CD4-positive, alpha-beta T cell treated with Interleukin-15 for 4 hours (primary cell): Measurements from ENCODE around the gene SRGAP2B.
"Not testable (repeated sequence)": the region's sequence is repeated elsewhere in the genome, so short reads cannot be mapped to it uniquely, and the experiment has no call there.

ENCODE experiments used
- DNase-seq: peaks from one replicate; pipeline ENCODE4 v3.0.0-alpha.2; 2020; ENCODE audit warnings: low spot score

The SRGAP2B gene

DNA sequence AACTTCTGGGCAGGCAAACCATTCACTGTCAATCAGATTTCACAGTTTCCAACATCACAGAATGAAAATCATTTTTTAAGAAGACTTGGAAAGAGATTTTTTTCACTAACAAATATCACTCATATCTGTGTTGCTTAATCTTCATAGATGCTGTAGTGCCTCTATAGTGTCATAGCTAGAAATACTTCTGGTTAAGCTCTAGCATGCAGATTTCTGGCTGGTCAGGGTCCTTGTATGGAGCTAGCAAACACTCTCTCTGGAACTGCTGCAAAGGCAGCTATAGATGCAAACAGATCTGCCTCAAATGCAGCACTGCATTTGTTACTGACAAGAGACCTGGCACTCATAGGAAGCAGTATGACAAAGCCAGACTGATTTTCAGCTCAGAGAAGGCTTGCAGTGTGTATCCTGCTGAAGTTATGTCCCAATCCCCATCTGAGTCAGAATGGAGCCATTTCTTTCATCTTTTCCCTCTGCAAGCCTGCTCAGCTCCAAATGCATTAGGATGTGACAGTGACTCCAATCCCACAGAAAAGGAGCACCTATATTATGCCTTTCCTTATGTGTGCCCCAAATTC, 99.2 kb downstream of the SRGAP2B start:
- not testable (repeated sequence) for DNase-seq

DNA sequence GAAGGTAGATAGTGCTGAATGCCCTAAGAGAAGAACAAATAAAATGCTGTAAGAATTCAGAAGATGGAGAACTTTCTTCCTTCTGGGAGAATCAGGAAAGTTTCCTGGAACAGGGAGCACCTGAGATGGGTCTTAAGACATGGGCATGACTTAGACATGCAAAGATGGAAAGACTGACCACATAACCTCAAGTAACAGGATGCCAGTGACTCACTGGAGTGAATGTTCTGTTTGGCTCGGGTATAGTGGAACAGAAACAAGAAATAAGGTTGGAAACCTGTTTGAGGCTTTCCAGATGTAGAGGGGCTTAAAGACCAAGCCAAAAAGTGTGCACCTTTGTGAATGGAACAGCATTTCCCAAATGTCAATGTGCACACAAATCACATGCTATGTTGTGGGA, 102.2 kb downstream of the SRGAP2B start:
- not testable (repeated sequence) for DNase-seq

- DNase-seq = not testable (repeated sequence)
Measured at GRCh38 chr1:144990611-144991010, 104.5 kb downstream of the SRGAP2B start.

DNA sequence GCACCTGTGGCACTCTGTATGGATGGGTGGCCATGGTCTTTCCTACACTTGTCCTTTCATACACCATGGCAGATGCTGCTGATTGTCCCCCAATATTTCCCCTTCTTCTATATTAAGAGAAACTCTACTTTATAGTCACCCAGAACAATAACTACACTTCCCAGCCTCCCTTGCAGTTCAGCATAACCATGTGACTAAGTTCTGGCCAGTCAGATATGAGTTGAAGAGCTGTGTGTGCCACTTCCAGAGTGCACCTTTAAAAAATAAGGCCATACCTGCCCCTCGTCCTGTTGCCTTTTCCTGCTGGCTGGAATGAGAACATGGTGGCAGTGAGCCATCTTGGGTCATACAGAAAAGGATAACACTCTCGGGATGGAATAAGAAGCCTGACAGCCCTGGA, 108.0 kb downstream of the SRGAP2B start:
- not testable (repeated sequence) for DNase-seq

- not testable (repeated sequence) for DNase-seq
Measured at GRCh38 chr1:144986171-144986860, 108.8 kb downstream of the SRGAP2B start.

DNA sequence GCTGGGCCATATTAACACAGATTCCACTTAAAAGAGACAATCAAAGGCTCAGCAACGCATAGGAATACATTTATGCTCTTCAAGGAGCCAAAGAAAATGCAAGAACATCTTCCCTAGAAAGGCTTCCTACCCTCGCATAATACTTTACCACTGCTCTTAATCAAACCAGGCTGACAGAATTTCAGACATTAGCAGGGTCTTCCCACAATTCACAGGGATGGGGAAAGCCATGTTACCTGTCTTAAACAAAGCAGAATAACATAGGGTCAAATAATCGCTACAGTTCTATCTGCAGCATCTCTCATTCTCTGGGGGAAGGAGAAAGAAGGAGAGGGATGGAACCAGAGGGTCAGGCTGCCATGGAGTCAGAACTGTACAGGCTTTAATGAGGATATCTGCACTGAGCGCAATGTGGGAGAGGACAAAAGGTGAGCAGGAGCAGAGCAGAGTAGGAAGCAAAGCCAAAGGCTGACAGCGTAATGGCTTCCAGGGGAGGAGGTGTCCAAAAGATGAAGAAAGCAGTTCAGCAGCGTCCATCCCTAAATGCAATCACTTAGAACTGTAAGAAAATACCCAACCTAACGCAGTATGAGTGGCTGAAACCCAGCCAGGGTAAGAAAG, 109.5 kb downstream of the SRGAP2B start:
- DNase-seq = not testable (repeated sequence)

DNA sequence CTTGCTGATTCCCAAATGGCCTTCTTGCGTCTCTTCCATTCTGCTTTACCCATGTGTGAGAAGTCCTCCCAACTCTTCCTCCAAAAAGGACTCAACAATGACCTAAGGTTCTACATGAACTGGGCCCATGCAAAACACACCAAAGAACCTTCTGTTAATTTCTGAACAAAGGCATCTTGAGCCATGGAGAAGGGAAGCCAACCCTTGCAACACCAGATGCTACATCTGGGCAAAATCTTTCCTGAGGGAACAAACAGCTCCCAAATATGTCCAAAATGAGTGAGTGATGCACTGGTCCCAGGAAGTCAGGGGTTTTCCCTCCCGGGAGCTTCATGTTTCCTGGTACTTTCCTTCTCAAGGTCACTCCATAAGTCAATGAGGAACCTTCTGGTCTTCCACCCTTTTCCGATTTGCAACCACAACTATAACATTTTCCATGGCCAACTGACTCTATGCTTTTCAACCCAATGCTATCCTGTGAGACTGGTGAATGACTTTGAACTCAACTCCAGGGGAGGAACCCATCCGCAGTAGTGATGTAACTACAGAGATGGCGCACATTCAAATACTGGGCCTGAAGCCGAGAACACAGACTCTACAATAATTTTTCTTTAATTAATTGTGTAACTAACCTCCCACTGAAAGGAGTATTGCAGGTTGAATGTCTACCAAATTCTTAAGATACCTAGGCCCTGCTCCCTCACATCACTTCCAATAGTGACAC, 112.2 kb downstream of the SRGAP2B start:
- DNase-seq = not testable (repeated sequence)

GRCh38 chr1:144981157-144981556, 114.0 kb downstream of the SRGAP2B start:
- not testable (repeated sequence) for DNase-seq

DNA sequence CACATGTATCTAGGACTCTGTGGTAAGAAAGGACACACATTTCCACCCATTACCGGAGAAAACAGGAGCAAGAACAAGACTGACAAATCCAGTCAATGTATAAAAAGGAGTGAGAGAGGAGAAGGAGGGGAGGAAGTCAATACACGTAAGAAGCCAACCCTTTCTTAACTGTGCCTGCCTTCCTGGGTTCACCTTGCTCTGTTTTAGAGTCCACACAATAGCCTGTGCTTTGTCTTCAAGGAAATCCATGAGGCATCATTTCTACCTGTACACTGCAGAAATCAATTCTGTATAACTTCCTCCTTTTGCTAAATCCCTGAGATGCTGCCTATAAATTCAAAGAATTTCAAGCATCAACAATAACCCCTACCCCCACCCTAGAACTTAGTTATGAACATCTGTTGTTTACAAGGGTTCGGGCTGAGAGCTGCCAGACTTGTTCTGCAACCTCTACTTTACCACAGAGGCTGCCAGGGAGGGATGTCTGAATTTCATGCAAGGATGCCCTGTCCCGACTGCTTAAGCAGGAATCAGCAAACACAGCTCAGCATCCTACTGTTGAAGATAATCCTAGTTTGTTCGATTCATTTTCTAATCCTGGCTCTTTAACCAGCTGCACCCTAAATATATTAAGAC, 115.0 kb downstream of the SRGAP2B start:
- DNase-seq = not testable (repeated sequence)

- not testable (repeated sequence) for DNase-seq
Measured at GRCh38 chr1:144977856-144978255, 117.3 kb downstream of the SRGAP2B start.

DNA sequence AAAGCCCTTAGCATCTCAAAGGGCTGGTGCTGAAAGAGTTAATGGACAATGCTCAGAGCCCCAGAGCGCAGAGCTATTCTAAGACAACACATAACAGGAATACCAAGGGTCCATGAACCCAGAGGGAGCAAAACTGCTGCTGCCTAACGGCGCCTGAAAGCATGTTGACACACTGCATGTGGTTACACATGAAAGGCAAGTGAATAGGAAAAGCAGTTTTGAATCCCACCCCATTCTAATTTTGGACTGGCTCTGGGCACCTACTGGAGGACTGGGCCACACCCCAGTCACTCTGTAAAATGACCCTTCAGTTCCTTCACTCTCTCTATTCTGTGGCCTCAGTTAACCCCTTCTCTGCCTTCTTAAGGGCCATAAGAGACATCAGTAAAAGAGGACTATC, 123.2 kb downstream of the SRGAP2B start:
- DNase-seq = not testable (repeated sequence)

- DNase-seq = not testable (repeated sequence)
Measured at GRCh38 chr1:144966488-144966887, 128.6 kb downstream of the SRGAP2B start.

- DNase-seq = not testable (repeated sequence)
Measured at GRCh38 chr1:144964765-144965164, 130.4 kb downstream of the SRGAP2B start.

- not testable (repeated sequence) for DNase-seq
Measured at GRCh38 chr1:144964186-144964585, 130.9 kb downstream of the SRGAP2B start.

DNA sequence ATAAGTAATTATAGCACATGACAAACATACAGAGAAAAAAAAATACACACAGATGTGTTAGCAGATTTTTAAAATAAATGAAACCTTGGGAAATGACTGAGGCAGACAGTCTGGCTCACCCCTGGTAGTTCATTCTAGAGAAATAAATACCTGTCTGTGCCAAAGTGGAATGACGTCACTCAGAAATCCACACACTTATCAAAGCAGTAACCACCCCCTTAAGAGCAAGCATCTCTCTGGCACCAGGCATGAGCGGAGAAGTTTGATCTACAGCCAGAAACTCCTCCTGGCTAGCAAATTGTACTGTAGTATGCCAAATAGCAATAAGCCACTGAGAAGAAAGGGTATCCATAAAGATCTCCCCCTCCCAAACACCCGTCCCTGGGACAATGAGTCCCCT, 131.6 kb downstream of the SRGAP2B start:
- not testable (repeated sequence) for DNase-seq

DNA sequence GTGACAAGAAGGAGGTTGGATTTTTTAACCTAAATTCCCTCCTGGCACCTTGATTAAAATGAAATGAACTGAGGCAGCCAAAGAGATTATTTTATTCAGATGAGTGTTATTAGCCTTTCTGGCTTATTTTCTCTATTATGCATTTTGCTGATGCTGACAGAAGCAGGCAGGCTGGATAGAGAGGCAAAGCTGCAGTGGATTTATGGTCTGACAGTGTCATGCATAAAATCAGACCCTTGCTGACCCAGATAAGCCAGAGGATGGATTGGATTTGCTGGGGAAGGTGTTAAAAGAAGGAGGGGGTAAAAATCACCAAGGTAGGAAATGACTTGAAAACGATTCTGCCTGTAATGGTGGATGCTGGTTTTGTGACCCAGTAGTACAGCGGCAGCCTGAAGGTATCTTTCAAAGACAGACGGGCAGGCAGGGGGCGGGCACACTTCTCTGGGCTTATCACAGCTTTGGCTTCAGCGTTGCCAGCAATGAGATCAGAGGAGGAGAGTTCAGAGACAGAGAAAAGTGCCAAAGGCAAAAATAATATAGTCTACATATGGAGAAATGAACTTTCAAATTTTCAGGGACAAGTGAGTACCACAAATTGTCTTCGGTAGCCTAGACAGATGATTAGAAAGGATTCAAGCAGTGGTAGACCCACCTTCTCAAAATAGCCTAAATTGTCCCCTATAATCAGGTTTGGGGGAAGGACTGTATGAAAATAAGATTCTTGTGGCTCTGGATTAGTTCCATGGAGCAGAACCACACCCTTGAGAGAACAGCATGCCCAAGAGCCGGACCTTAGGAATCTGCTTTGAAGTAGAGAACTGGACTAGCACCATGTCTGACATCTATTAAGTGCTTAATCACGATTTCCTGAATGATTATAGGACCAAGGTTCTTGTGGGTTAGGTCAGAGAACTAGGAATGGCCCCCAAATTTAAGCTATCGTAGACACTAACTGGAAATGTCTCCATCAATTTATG, 133.2 kb downstream of the SRGAP2B start:
- DNase-seq = not testable (repeated sequence)

GRCh38 chr1:144960929-144961488, 134.1 kb downstream of the SRGAP2B start:
- DNase-seq = not testable (repeated sequence)

DNA sequence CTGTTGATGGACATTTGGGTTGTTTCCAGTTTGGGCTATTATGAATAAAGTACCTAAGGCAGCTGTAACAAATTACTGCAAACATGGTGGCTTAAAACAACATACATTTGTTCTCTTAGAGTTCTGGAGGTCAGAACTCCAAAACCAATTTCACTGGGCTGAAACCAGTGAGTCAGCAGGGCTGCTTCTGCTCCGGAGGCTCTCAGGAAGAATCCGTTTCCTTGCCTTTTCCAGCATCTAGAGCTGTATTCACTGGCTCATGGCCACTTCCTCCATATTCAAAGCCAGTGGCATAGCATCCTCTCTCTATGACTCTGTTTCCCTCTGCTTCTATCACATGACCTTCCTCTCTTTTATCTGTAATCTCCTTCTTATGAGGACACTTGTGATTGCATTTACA, 146.7 kb downstream of the SRGAP2B start:
- DNase-seq = not testable (repeated sequence)

- not testable (repeated sequence) for DNase-seq
Measured at GRCh38 chr1:144947495-144947894, 147.6 kb downstream of the SRGAP2B start.
